ENCODE data around the gene CPSF3. TPM values are rescaled to one million over a fixed set of nuclear protein-coding genes. Genes with fewer than 3 reads are reported as not detected.

CPSF3 gene
- total and polyA plus RNA-seq, 9 of the 15 experiments (the other 6 are each of a cell fraction or from before 2014, with no cell fraction given), result 54.2 to 151 (median 94.5) TPM

- Histone ChIP-seq H3K79me2 (ENCODE audit: control insufficient read depth, insufficient read depth, low read length) (no peaks in the 10 kb centered on the region), H3K27me3 (ENCODE audit: control insufficient read depth in 2 of 2, insufficient read depth in 2 of 2, low read length in 2 of 2) (no peaks in the 10 kb centered on the region), H3K9me1 (ENCODE audit: control insufficient read depth, insufficient read depth, low read length) (no peaks in the 10 kb centered on the region), H3K27ac (ENCODE audit: extremely low read depth, low read depth, low read length) (no peak overlapping the region), H3K4me2 (ENCODE audit: insufficient read depth, low read length) (no peak overlapping the region), H3K9ac (ENCODE audit: insufficient read depth in 1 of 2, low read depth in 2 of 2, low read length in 2 of 2) (no peak overlapping the region), H3K4me3 (no peak overlapping the region), H2AFZ (ENCODE audit: low read depth, low read length) (no peak overlapping the region), H3K4me1 (replicated peaks in 1 of 2; ENCODE audit: control insufficient read depth in 2 of 2, insufficient read depth in 2 of 2, low read length in 2 of 2) (peaks cover 2 to 9% of the 10 kb centered on the region in 2 experiments; a peak in 3 of 5 replicates), H3K9me3 (replicated peaks; ENCODE audit: control insufficient read depth, insufficient read depth, low read depth, low read length) (no peaks in the 10 kb centered on the region), H4K20me1 (replicated peaks; ENCODE audit: control insufficient read depth, insufficient read depth, low read length) (no peaks in the 10 kb centered on the region), H3K36me3 (ENCODE audit: control insufficient read depth, insufficient read depth, low read length) (no peaks in the 10 kb centered on the region)
- ChIA-PET CTCF (ENCODE audit: low intra/inter-chr PET ratio) (no interaction called here), POLR2A (interaction anchor here (1.4 to 4.7 kb wide), 2 partner anchors 13 to 17 kb away, joined by 4 to 16 read pairs; no protein-coding TSS in a partner anchor)
- WGBS (ENCODE audit: insufficient coverage, low coverage, missing lambda C conversion rate), result 83% methylated on average over 11 of the region's 11 CpGs
- TF ChIP-seq FIP1L1 (IDR thresholded peaks at IDR 0.05; ENCODE audit: low read depth, low read length, poor library complexity, severe bottlenecking), result no peak
- no peak for TF ChIP-seq THAP12 (CRISPR knock-in tag; IDR thresholded peaks at IDR 0.05)
- TF ChIP-seq, protein P1, sequence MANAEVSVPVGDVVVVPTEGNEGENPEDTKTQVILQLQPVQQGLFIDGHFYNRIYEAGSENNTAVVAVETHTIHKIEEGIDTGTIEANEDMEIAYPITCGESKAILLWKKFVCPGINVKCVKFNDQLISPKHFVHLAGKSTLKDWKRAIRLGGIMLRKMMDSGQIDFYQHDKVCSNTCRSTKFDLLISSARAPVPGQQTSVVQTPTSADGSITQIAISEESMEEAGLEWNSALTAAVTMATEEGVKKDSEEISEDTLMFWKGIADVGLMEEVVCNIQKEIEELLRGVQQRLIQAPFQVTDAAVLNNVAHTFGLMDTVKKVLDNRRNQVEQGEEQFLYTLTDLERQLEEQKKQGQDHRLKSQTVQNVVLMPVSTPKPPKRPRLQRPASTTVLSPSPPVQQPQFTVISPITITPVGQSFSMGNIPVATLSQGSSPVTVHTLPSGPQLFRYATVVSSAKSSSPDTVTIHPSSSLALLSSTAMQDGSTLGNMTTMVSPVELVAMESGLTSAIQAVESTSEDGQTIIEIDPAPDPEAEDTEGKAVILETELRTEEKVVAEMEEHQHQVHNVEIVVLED (CRISPR knock-in tag; IDR thresholded peaks at IDR 0.05), result no peak
- TF ChIP-seq NCOA1 (IDR thresholded peaks at IDR 0.05; ENCODE audit: low read depth), result no peak
- ATAC-seq (no peak), FAIRE-seq (no peak), DNase-seq (ENCODE audit: extremely low read depth in 1 of 4, low spot score in 3 of 4) (no peak)
- no TSS peak for BruUV-seq (replicated peaks)
- intact Hi-C loops (cut with micrococcal nuclease), result no loop called here
- in situ Hi-C loops (cut with MboI), result no loop called here
Measured at GRCh38 chr2:9388199-9388681, 35.2 kb upstream of the CPSF3 start.
